Anterior cingulate cortex (tissue), 58 donors: Measurements from ENCODE around the gene PGAP3.

ENCODE experiments used
- DNase-seq, 58 donors: peaks; one replicate each; lab custom pipeline; 2025; lab: John Stamatoyannopoulos, UW

The PGAP3 gene

DNA sequence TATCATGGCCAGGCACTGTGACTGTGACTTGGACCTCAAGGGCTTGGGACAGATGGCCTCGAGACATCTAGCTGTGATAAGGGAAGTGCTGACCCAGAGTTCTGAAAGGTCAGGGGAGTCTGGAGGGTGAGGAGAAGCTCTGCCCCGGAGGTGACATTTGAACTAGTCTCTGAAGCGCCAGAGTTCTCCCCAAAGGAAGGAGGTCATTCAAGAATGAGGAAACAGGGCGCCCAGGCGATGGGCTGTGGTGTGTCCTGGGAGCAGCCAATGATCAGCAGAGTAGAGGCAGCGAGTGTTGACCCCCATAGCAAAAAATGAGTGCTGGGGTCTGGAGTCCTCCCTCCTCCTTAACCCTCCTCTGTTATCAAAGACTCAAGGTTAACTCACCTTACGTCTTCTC, 46.0 kb downstream of the PGAP3 start:
- DNase-seq = no peak

DNA sequence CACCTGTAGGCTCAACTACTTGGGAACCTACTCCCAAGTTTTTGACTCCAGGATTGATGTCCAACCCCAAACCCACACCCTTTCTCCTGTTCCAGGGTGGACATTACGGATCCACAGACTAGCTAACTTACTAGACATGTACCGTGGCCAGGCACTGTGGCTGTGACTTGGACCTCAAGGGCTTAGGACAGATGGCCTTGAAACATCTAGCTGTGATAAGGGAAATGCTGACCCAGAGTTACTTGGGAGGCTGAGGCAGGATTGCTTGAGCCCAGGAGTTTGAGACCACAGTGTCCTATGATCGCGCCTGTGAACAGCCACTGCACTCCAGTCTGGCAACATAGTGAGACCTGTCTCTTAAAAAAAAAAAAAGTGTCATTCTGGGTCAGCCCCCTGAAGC, 46.8 kb downstream of the PGAP3 start:
- DNase-seq = no peak

DNA sequence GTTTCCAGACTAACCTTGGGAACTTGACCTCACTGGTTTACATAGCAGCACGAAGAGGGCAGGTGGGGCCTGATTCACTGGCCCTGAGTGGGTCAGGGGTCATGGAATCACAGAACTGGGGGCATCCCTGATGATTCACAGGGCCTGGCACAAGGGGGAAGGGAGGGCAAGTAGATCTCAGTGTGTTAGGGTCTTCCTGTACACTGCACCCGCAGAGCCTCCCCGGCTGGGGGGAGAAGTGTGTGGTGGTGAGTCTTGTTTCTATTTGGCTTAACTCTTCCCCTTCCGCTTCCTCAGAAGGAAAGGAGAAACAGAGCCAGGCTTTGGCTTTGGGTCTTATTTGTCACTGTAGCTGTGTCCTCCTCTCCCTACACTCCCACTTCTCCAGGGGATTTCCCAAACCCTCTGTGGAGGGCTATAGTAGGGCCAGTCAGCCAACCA, 47.2 kb downstream of the PGAP3 start:
- no peak for DNase-seq

DNA sequence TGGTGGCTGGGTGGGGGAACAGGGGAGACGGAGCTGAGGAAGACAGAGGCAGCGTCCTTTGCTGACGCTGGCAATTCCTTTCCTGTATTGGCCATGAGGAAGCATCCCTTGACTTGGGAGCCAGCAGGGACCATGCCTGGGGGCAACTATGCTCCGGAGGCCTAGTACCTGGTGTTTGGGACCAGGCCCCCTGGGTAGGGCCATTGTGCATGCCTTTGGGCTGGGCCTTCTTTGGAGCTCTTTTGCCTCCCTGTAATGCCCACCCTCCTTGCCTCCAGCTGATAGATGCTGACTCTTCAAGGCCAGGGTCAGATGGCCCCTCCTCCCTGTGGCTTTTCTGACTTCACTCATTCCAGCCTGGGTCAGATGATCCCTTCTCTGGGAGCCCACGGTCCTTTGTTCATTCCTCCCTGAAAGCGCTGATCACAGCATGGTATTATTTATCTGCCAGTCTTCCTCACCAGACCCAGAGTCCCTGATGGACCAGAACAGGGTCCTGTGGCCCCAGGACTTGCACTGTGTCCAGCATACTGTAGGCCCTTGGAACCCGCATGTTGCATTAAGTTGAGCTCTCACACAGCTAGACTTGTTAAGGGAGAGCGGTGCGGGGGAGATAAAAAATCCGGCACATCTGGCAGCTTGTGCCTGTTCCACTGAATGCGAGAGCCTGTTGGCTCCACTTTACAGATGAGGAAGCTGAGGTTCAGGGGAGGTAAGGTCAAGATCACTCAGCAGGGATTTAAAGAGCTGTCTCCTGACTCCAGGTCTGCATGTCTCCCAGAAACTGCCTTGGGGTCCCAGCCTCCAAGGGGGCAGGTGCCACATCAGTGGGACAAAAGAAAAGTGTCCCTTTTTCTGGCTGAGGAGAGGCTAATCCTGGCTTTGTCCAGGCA, 48.0 kb downstream of the PGAP3 start:
- no peak for DNase-seq

DNA sequence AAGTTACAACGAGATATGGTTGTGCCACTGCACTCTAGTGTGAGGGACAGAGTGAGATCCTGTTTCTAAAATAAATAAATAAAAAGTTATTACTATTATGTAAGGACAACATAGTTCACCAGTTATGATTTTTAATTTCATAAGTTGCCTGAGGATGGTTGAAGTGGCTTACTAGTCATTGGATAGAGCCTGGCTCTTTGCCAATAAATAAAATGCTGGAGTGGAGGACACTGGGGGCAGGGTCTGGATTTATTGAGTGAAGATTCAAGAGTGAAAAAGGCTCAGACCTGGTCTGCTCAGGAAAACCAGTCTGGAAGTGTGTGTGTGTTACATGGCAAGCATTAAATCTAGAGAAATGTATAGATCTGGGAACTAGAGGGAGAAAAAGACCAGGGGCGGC, 48.8 kb downstream of the PGAP3 start:
- no peak for DNase-seq

DNA sequence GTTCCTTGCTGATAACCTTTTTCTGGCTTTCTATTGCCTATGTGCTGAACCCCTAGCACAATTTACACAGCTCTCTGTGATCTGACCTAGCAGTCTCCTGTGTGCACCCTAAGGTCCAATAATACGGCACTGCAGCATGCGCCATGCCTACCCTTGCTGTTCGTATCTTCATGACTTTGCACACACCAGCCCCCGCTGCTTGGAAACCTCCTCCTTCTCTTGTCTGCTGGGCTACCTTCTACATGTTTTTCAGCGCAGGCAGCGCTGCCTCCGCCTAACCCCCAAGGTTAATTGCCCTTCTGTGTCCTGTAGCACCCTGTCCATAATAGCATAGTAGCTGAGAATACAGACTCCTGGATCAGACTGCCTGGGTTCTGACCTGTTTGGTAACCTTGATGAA, 49.5 kb downstream of the PGAP3 start:
- DNase-seq = no peak

DNA sequence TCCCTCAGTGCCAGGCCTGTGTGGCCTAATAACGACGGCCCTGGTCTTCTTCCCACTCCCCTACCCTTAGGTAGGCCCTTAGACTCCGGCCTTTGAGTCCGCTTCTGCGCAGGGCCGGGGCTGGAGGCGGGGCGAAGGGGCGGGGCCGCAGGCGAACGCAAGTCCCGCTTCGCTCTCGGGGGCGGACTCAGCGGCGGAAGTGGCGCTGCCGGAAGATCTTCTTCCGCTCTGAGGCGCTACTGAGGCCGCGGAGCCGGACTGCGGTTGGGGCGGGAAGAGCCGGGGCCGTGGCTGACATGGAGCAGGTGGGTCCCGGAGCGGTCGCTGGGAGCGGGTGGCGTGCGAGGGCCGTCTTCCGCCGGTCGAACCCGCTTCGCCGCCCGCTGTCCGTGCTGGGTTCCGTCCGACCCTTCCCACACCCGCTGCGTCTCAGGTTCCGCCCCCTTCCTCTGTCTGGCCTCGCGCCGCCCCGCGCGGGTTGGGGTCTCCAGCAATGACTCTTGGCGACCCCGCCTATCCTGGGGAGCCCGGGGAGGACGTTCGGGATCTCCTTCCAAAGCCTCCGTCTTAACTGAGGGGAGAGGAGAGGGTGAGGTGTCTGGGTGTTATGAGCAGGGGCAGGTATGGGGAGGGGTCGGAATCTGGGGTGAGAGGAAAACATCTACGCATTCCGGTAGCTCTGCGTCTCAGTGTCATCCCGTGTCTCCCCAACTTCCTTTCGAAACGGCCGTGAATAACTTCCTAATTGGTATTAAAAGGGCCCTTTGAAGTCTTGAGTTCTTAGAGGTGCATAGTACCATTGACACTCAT, 50.7 kb downstream of the PGAP3 start, which contains the start of gene STARD3:
Gene STARD3 (plus strand): TSS at position 218 of the 810 bp plus-strand sequence. CDS start 16,388 bp downstream, outside the sequence.
- DNase-seq = peak in 57 of 58 donors; percentile 50 to 93 (median 84)

DNA sequence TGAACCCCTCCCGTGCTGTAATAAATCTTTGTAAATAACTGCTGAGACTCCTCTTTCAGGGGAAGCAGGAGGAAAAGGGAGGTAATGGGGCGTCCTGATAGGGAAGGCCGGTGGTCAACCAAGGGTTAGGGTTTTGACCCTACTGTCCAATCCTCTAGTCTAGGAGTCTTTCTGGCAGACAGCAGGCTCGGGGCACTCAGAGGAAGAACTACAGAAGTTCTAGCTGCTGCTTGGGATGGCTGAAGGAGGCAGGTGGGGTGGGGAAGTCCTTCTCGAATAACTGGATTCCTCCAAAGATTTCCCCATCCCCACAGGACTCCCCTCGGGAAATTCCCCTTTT, 51.3 kb downstream of the PGAP3 start:
- no peak for DNase-seq

DNA sequence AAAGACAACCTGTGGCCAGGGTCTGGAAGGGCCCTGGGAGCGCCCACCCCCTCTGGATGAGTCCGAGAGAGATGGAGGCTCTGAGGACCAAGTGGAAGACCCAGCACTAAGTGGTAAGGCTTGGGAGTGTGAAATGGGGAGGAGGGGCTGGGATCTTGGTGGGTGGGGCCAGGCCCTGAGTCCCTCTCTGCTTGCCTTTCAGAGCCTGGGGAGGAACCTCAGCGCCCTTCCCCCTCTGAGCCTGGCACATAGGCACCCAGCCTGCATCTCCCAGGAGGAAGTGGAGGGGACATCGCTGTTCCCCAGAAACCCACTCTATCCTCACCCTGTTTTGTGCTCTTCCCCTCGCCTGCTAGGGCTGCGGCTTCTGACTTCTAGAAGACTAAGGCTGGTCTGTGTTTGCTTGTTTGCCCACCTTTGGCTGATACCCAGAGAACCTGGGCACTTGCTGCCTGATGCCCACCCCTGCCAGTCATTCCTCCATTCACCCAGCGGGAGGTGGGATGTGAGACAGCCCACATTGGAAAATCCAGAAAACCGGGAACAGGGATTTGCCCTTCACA, 52.2 kb downstream of the PGAP3 start:
- DNase-seq = no peak

DNA sequence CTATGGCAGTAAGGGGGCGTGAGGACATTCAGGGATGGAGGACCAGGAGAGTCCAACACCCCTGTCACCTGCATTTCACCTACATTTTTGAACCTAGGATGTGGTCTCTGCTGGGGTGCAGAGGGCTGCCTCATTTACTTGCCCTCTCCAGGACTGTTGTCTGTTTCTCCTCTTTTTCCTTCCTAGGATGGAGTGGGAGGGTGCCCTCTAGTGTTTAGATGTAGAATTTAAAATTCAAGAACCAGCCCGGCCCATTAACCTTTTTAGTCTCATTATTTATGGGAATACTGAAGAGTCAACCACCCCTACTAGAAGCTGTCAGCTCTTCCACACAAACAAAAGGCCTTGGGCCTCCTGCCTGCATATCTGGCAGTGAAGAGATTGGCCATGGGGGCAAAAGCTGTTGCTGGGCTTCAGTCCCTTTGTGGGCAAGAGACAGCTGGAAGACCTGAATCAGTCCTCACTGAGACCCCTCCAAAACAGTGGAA, 53.4 kb downstream of the PGAP3 start:
- DNase-seq = peak in 5 of 58 donors; percentile 11 to 48 (median 18)

DNA sequence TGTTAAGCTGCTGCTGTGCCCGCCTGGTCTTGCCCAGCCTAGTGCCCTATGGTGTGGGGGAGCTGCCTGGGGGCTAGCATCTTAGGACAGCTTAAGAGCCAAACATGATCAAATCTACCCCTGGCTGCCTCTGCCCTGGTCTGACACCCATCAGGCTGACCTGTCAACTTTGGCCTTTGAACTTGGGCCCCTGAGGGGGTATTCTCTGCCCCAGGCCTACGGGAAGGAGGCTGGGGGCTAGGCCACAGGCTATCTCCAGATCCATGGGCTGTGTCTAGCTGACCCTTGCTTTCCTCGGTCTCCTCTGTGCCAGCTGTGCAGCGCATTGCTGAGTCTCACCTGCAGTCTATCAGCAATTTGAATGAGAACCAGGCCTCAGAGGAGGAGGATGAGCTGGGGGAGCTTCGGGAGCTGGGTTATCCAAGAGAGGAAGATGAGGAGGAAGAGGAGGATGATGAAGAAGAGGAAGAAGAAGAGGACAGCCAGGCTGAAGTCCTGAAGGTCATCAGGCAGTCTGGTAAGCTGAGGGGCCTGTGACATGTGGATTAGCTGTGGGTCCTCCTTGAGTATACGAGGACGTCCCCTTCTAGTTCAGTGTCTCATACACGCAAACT, 54.2 kb downstream of the PGAP3 start:
- no peak for DNase-seq

DNA sequence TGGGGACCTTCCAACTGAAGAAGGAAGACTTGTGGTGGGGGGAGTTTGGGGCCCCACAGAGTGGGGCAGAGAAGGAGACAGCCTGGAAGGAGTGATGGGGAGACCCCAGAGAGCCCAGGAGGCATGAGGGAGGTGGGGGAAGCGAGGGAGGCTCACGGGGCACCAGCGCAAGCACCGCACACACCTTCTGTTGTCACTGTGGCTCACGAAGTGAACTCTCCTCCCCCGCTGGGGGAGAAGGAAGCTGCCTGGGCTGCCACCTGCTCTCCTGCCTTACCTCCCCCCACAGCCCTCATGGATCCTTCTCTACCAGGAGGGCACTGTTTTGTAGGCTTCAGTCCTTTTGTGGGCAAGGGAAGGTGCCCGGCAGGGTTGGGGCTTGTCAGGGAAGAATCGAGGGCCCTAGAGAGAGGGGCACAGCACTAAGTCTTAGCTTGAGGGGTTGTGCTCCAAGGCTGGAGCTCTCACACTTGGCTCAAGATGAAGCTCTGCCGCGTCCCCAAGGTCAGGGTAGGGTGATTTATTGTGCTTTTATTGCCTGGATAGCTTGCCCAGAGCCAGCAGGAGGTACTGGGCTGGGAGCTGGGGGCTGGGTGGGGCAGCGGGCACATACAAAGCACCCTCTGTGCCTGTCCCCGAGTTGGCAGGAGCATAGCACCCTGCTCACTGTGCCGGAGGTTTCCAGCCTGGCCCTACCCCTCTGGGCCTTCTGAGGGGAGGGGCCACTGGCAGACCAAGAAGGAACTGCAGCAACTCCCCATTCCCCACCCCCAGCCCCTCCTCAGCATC, 55.5 kb downstream of the PGAP3 start:
- DNase-seq = peak in 52 of 58 donors; percentile 27 to 95 (median 75)

DNA sequence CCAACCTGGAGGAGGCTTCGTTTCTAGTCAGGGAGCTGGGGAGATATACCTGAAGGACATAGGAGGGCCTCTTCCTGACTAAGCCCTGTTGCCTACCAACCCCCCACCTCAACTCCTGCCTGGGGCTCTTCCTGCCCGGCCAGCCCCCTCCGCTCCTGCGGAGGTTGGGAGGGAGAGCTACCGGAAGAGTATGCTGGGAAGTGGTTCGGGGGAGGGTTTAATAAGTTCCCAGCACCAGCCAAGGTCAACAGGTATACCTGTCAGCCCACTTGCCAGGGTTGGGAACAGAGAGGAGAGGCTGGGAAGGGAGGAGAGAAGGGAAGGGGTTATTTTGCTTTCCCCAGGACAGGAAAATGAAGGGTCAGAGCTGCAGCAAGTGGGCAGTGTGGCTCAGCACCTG, 56.5 kb downstream of the PGAP3 start:
- DNase-seq = no peak

DNA sequence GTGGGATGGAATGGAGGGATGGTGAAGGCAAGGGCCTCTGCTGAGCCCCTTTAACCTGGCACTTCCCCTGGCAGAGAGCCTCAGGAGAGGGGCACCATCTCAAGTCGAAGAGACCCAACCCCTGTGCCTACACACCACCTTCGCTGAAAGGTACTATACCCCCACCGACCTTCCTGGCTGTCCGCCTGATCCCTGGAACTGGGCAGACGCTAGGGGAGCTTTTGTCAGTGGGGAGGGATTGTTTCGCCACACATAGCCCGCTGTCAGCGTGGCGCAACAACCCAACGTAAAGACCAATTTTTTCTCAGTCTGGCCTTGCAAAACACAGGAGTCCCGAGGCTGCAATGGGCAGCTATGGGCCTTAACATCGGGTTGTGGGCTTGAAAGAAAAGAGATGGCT, 58.0 kb downstream of the PGAP3 start:
- no peak for DNase-seq

DNA sequence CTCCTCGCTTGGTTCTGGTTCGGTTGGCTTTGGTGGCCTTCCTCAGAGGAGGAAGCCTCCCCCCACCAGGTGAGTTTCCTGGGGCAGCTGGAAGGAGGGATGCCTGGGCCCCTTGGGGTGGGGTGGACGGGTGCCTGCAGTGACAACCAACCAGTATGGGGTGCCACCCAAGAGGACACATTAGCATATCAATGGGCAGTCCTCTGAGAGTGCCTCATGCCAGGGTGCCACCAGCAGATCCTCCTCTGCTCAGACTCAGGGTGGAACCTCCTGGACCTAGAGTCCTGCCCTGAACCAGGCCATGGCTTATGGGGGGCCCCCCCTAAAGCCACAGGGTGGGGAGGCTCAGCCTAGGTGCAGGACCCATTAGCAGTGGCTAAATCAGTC, 58.4 kb downstream of the PGAP3 start:
- no peak for DNase-seq

DNA sequence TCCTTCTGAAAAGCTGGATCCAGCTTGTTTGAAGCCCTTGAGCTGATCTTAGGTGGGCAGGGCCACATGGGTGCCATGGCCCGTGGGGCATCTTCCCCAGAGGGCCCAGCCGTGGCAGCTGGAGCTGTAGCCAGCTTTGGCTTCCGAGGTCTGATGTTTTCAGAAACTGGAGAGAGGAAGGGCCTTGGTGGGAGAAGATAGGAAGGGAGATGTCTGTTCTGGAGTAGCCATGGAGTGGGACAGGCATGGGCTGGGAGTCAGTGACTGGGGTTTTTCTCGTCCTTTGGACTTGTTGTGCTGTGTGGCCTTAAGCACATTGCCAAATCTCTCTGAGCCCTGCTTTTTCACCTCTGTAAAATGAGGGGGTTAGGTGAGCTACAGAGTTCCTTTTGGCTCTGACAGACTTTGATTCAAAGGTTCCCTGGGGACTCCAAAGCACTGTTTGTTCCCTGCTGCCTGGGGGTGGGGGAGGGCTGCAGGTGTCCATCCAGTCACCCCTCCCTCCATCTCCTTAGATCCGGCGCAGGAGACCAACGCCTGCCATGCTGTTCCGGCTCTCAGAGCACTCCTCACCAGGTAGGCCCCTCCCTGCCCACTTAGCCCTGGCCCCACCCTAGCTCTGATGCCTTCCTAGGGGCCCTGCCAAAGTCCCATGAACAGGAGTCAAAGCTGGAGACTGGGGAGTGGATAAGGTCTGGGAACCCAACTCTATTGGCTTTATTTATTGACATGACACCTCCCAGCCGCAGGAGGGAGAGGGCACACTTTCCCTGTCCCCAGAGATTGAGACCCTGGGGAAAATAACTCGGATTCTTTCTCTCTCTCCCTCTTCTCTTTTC, 59.0 kb downstream of the PGAP3 start:
- DNase-seq = no peak

DNA sequence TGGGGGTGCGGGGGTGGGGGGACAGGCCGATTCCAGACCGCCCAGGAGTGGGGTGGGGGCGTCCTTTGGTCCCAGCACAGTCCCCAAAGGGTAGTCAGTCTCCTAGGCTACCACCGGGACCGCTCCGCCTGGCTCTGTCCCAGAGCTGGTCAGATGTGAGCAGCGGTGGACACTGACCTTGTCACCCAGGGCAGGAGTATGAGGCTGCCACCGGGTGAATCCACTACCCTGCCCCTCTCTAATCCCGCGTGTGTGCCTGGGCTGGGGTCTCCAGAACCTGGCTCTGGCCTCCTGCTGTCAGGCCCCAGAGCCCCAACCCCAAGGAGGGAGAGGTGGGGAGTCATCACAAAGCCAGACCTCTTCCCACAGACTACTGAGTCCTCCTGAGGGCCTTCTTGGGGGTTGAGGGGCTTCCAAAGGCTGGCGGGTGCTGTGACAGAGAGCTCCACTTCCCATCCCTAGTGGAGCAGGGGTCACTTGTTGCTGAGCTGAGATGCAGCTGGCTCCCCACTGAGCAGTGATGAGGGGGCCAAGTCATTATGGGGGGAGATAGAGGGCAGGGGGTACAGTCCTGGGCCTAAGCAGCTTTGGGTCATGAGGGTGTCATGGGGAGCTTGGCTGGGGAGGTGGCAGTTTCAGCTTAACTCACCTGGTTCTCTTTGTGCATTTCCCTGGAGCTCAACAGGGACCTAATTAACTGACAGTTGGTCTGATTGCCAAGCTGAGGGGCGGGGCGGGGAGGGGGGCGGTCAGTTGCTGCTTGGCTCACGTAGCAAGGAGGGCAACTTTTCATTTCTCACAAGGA, 59.9 kb downstream of the PGAP3 start:
- DNase-seq = no peak
